ENCODE results near the gene TMEM115.

TMEM115 gene

GRCh38 chr3:50337175-50337861 is 22.0 kb downstream of the TMEM115 start:
- Histone ChIP-seq H3K36me3 (ENCODE audit: insufficient read depth, low read length) (no peaks in the 10 kb centered on the region), H3K4me3 (ENCODE audit: low read length) (peak overlapping the region; percentile 98), H3K4me1 (ENCODE audit: control insufficient read depth, insufficient read depth, low read length) (peaks cover 69% of the 10 kb centered on the region), H3K4me2 (ENCODE audit: low read length) (peak overlapping the region; percentile 81), H3K27me3 (ENCODE audit: control insufficient read depth, insufficient read depth, low read length) (no peaks in the 10 kb centered on the region), H3K9ac (ENCODE audit: low read depth, low read length) (peak overlapping the region; percentile 94), H3K9me3 (replicated peaks; ENCODE audit: low read length) (no peaks in the 10 kb centered on the region)

- Histone ChIP-seq H3K4me2 (ENCODE audit: low read length) (peak overlapping the region; percentile 81), H3K4me3 (ENCODE audit: low read length) (peak overlapping the region; percentile 98), H3K9me3 (replicated peaks; ENCODE audit: low read length) (no peaks in the 10 kb centered on the region), H3K36me3 (ENCODE audit: insufficient read depth, low read length) (peaks cover 7% of the 10 kb centered on the region), H3K4me1 (ENCODE audit: control insufficient read depth, insufficient read depth, low read length) (peaks cover 68% of the 10 kb centered on the region), H3K27me3 (ENCODE audit: control insufficient read depth, insufficient read depth, low read length) (no peaks in the 10 kb centered on the region), H3K9ac (ENCODE audit: low read depth, low read length) (peak overlapping the region; percentile 94)
Measured at GRCh38 chr3:50336452-50337174, 22.7 kb downstream of the TMEM115 start.

- Histone ChIP-seq H3K9ac (ENCODE audit: low read depth, low read length) (peak overlapping the region; percentile 32), H3K36me3 (ENCODE audit: insufficient read depth, low read length) (peaks cover 28% of the 10 kb centered on the region), H3K4me1 (ENCODE audit: control insufficient read depth, insufficient read depth, low read length) (peaks cover 48% of the 10 kb centered on the region), H3K4me3 (ENCODE audit: low read length) (peak overlapping the region; percentile 2), H3K9me3 (replicated peaks; ENCODE audit: low read length) (no peaks in the 10 kb centered on the region), H3K4me2 (ENCODE audit: low read length) (peak overlapping the region; percentile 60), H3K27me3 (ENCODE audit: control insufficient read depth, insufficient read depth, low read length) (no peaks in the 10 kb centered on the region)
Measured at GRCh38 chr3:50334339-50335075, 24.8 kb downstream of the TMEM115 start.

- Histone ChIP-seq H3K4me1 (ENCODE audit: control insufficient read depth, insufficient read depth, low read length) (peaks cover 45% of the 10 kb centered on the region), H3K4me3 (ENCODE audit: low read length) (no peak overlapping the region), H3K9ac (ENCODE audit: low read depth, low read length) (peak overlapping the region; percentile 32), H3K4me2 (ENCODE audit: low read length) (peak overlapping the region; percentile 60), H3K9me3 (replicated peaks; ENCODE audit: low read length) (no peaks in the 10 kb centered on the region), H3K36me3 (ENCODE audit: insufficient read depth, low read length) (peaks cover 33% of the 10 kb centered on the region), H3K27me3 (ENCODE audit: control insufficient read depth, insufficient read depth, low read length) (no peaks in the 10 kb centered on the region)
Measured at GRCh38 chr3:50333744-50334328, 25.5 kb downstream of the TMEM115 start.

GRCh38 chr3:50331364-50331907 is 27.9 kb downstream of the TMEM115 start:
- peaks cover 47% of the 10 kb centered on the region for H3K4me1 ChIP-seq (ENCODE audit: control insufficient read depth, insufficient read depth, low read length)

GRCh38 chr3:50330330-50330729 is 29.0 kb downstream of the TMEM115 start:
- no peak overlapping the region for H3K4me3 ChIP-seq (ENCODE audit: low read length)
- no peaks in the 10 kb centered on the region for H3K9me3 ChIP-seq (replicated peaks; ENCODE audit: low read length)
- peaks cover 39% of the 10 kb centered on the region for H3K36me3 ChIP-seq (ENCODE audit: insufficient read depth, low read length)
- peaks cover 37% of the 10 kb centered on the region for H3K4me1 ChIP-seq (ENCODE audit: control insufficient read depth, insufficient read depth, low read length)
- H3K4me2 ChIP-seq (ENCODE audit: low read length): no peak overlapping the region
- no peaks in the 10 kb centered on the region for H3K27me3 ChIP-seq (ENCODE audit: control insufficient read depth, insufficient read depth, low read length)
- no peak overlapping the region for H3K9ac ChIP-seq (ENCODE audit: low read depth, low read length)

More at GRCh38 chr3:50331364-50331907, 27.9 kb downstream of the TMEM115 start:
- Histone ChIP-seq H3K9ac (ENCODE audit: low read depth, low read length) (no peak overlapping the region), H3K4me2 (ENCODE audit: low read length) (no peak overlapping the region), H3K36me3 (ENCODE audit: insufficient read depth, low read length) (peaks cover 33% of the 10 kb centered on the region), H3K4me3 (ENCODE audit: low read length) (no peak overlapping the region), H3K9me3 (replicated peaks; ENCODE audit: low read length) (no peaks in the 10 kb centered on the region), H3K27me3 (ENCODE audit: control insufficient read depth, insufficient read depth, low read length) (no peaks in the 10 kb centered on the region)

GRCh38 chr3:50327943-50328691 is 31.2 kb downstream of the TMEM115 start, which contains the start of gene TUSC2:
Gene TUSC2 (minus strand): TSS chr3:50328223. CDS start chr3:50328099, 124 bp downstream.
- H3K27me3 ChIP-seq (ENCODE audit: control insufficient read depth, insufficient read depth, low read length): no peaks in the 10 kb centered on the region
- peaks cover 15% of the 10 kb centered on the region for H3K4me1 ChIP-seq (ENCODE audit: control insufficient read depth, insufficient read depth, low read length)
- H3K4me2 ChIP-seq (ENCODE audit: low read length): peak within 1 kb of the TSS; percentile 99
- peaks cover 39% of the 10 kb centered on the region for H3K36me3 ChIP-seq (ENCODE audit: insufficient read depth, low read length)
- H3K9me3 ChIP-seq (replicated peaks; ENCODE audit: low read length): no peaks in the 10 kb centered on the region
- H3K9ac ChIP-seq (ENCODE audit: low read depth, low read length): peak within 1 kb of the TSS; percentile 96
- H3K4me3 ChIP-seq (ENCODE audit: low read length): peak within 1 kb of the TSS; percentile 92

GRCh38 chr3:50327129-50327528 is 32.2 kb downstream of the TMEM115 start:
- peak overlapping the region; percentile 96 for H3K9ac ChIP-seq (ENCODE audit: low read depth, low read length)
- peak overlapping the region; percentile 99 for H3K4me2 ChIP-seq (ENCODE audit: low read length)
- no peaks in the 10 kb centered on the region for H3K9me3 ChIP-seq (replicated peaks; ENCODE audit: low read length)
- H3K4me3 ChIP-seq (ENCODE audit: low read length): peak overlapping the region; percentile 92
- H3K36me3 ChIP-seq (ENCODE audit: insufficient read depth, low read length): peaks cover 38% of the 10 kb centered on the region
- H3K4me1 ChIP-seq (ENCODE audit: control insufficient read depth, insufficient read depth, low read length): peaks cover 21% of the 10 kb centered on the region
- H3K27me3 ChIP-seq (ENCODE audit: control insufficient read depth, insufficient read depth, low read length): no peaks in the 10 kb centered on the region

GRCh38 chr3:50326182-50326541 is 33.2 kb downstream of the TMEM115 start:
- Histone ChIP-seq H3K27me3 (ENCODE audit: control insufficient read depth, insufficient read depth, low read length) (no peaks in the 10 kb centered on the region), H3K4me2 (ENCODE audit: low read length) (no peak overlapping the region), H3K9ac (ENCODE audit: low read depth, low read length) (no peak overlapping the region), H3K9me3 (replicated peaks; ENCODE audit: low read length) (no peaks in the 10 kb centered on the region), H3K36me3 (ENCODE audit: insufficient read depth, low read length) (peaks cover 28% of the 10 kb centered on the region), H3K4me3 (ENCODE audit: low read length) (no peak overlapping the region), H3K4me1 (ENCODE audit: control insufficient read depth, insufficient read depth, low read length) (peaks cover 25% of the 10 kb centered on the region)

- H3K27me3 ChIP-seq (ENCODE audit: control insufficient read depth, insufficient read depth, low read length): no peaks in the 10 kb centered on the region
- peaks cover 25% of the 10 kb centered on the region for H3K4me1 ChIP-seq (ENCODE audit: control insufficient read depth, insufficient read depth, low read length)
- no peak overlapping the region for H3K9ac ChIP-seq (ENCODE audit: low read depth, low read length)
- H3K4me2 ChIP-seq (ENCODE audit: low read length): no peak overlapping the region
- no peaks in the 10 kb centered on the region for H3K9me3 ChIP-seq (replicated peaks; ENCODE audit: low read length)
- no peak overlapping the region for H3K4me3 ChIP-seq (ENCODE audit: low read length)
- peaks cover 23% of the 10 kb centered on the region for H3K36me3 ChIP-seq (ENCODE audit: insufficient read depth, low read length)
Measured at GRCh38 chr3:50325497-50326181, 33.7 kb downstream of the TMEM115 start.
